HL-60 (cell line): ENCODE measurements around the gene CLDN10.

Source experiments
- DNase-seq, 2 experiments: peaks; one replicate each; pipeline ENCODE4 v3.0.0-alpha.2; 2010 to 2020; ENCODE audit warnings: low read depth in 1 of 2, low spot score in 1 of 2
- H3K27ac ChIP-seq: fragments of 250-450 bp; sonication (Bioruptor Pico); replicated peaks from 2 replicates; pipeline ENCODE4 v1.5.1; 2020; ENCODE audit warnings: mild to moderate bottlenecking, moderate library complexity
- H3K27me3 ChIP-seq: fragments of 250-450 bp; sonication (Bioruptor Pico); 2 replicates; pipeline ENCODE4 v1.5.1; 2021; ENCODE audit warnings: mild to moderate bottlenecking, moderate library complexity; ENCODE audit not compliant: insufficient read depth, poor library complexity, severe bottlenecking
- H3K4me3 ChIP-seq: replicated peaks from 2 replicates; pipeline ENCODE4 v1.5.1; 2011; ENCODE audit warnings: mild to moderate bottlenecking, control low read depth, low read length; ENCODE audit not compliant: insufficient read depth
- GABPA ChIP-seq: IDR thresholded peaks from 2 replicates; pipeline ENCODE4 v1.6.1; 2012; ENCODE audit warnings: low read depth
- POLR2AphosphoS5 ChIP-seq: IDR thresholded peaks from 2 replicates; pipeline ENCODE4 v1.6.1; 2012; ENCODE audit warnings: low read depth
- SPI1 ChIP-seq: IDR thresholded peaks from 2 replicates; pipeline ENCODE4 v1.6.1; 2012; ENCODE audit warnings: low read depth, mild to moderate bottlenecking, borderline replicate concordance
- TF ChIP-seq, protein P1 (sequence below): IDR thresholded peaks from 2 replicates; pipeline ENCODE4 v1.6.1; 2012; ENCODE audit warnings: low read depth; ENCODE audit not compliant: insufficient replicate concordance
- TF ChIP-seq, protein P2 (sequence below): IDR thresholded peaks from one replicate; pipeline ENCODE4 v1.5.1; 2011; ENCODE audit warnings: low read length, control low read depth, inconsistent platforms; ENCODE audit not compliant: insufficient read depth

CLDN10 gene

DNA sequence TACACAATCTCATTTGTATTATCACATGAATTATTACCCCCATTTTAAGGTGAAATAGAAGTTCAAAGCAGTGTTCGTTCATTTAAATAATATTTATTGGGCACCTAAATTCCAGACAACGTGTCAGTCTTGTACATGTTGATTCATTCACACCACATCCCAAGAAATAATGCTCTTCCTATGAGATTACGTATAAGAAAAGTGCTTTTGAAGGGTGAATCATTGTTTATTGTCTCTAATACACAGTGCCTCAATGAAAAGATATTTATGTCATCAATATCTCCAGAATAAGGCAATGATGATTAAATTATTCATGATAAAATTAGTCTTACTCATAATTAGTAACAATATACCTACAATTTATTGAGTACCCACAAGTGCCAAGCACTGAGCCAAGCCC is 35.6 kb downstream of the CLDN10 start:
- Histone ChIP-seq H3K27ac (no peak overlapping the region), H3K27me3 (no peaks in the 10 kb centered on the region), H3K4me3 (no peak overlapping the region)
- DNase-seq = no peak
- TF ChIP-seq, protein P1, sequence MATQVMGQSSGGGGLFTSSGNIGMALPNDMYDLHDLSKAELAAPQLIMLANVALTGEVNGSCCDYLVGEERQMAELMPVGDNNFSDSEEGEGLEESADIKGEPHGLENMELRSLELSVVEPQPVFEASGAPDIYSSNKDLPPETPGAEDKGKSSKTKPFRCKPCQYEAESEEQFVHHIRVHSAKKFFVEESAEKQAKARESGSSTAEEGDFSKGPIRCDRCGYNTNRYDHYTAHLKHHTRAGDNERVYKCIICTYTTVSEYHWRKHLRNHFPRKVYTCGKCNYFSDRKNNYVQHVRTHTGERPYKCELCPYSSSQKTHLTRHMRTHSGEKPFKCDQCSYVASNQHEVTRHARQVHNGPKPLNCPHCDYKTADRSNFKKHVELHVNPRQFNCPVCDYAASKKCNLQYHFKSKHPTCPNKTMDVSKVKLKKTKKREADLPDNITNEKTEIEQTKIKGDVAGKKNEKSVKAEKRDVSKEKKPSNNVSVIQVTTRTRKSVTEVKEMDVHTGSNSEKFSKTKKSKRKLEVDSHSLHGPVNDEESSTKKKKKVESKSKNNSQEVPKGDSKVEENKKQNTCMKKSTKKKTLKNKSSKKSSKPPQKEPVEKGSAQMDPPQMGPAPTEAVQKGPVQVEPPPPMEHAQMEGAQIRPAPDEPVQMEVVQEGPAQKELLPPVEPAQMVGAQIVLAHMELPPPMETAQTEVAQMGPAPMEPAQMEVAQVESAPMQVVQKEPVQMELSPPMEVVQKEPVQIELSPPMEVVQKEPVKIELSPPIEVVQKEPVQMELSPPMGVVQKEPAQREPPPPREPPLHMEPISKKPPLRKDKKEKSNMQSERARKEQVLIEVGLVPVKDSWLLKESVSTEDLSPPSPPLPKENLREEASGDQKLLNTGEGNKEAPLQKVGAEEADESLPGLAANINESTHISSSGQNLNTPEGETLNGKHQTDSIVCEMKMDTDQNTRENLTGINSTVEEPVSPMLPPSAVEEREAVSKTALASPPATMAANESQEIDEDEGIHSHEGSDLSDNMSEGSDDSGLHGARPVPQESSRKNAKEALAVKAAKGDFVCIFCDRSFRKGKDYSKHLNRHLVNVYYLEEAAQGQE = no peak
- no peak for TF ChIP-seq SPI1
- no peak for TF ChIP-seq GABPA
- no peak for TF ChIP-seq POLR2AphosphoS5
- TF ChIP-seq, protein P2, sequence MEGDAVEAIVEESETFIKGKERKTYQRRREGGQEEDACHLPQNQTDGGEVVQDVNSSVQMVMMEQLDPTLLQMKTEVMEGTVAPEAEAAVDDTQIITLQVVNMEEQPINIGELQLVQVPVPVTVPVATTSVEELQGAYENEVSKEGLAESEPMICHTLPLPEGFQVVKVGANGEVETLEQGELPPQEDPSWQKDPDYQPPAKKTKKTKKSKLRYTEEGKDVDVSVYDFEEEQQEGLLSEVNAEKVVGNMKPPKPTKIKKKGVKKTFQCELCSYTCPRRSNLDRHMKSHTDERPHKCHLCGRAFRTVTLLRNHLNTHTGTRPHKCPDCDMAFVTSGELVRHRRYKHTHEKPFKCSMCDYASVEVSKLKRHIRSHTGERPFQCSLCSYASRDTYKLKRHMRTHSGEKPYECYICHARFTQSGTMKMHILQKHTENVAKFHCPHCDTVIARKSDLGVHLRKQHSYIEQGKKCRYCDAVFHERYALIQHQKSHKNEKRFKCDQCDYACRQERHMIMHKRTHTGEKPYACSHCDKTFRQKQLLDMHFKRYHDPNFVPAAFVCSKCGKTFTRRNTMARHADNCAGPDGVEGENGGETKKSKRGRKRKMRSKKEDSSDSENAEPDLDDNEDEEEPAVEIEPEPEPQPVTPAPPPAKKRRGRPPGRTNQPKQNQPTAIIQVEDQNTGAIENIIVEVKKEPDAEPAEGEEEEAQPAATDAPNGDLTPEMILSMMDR = no peak

DNA sequence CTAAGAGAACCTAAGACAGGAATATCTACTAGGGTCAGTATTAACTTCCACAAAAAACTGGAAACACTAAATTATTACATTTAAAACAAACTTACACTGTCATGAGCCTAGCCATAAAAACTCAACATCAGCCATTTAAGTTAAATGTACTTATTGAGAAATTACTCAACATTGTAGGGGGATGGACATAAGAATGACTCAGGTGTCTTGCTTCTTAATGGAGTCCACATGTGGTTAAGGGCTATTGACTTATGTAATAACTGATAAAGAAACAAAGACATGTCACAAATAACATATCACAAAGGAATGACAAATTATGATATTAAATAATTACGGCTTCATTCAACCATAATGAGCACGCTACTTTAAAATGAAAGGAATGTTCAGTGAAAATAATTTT is 36.2 kb downstream of the CLDN10 start:
- Histone ChIP-seq H3K4me3 (no peak overlapping the region), H3K27me3 (no peaks in the 10 kb centered on the region), H3K27ac (no peak overlapping the region)
- TF ChIP-seq, protein P2 = no peak
- TF ChIP-seq GABPA (no peak), SPI1 (no peak), POLR2AphosphoS5 (no peak)
- TF ChIP-seq, protein P1 = no peak
- no peak for DNase-seq

DNA sequence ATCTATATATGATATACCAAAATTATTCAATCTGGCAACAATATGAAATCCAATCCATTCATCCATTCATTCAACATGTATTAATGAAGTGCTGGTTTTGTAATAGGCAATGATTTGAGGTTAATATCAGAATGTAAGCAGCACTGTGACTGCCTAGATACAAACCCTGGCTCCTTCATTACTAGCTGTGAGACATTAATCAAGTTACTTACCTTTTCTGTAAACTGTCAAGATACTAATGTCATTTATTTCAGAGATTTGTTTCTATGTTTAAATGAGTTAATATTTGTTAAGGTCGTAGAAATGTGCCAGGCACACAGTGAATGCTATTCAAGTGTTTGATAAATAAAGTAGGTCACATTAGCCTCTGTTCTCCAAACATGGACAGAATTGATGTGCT is 40.9 kb downstream of the CLDN10 start:
- Histone ChIP-seq H3K4me3 (no peak overlapping the region), H3K27ac (no peak overlapping the region), H3K27me3 (no peaks in the 10 kb centered on the region)
- no peak for DNase-seq
- no peak for TF ChIP-seq POLR2AphosphoS5
- TF ChIP-seq, protein P1 = no peak
- no peak for TF ChIP-seq SPI1
- TF ChIP-seq, protein P2 = no peak
- TF ChIP-seq GABPA = no peak
